ENCODE data around the gene RAB44. TPM values are rescaled to one million over a fixed set of nuclear protein-coding genes. Genes with fewer than 3 reads are reported as not detected.

The RAB44 gene
- total RNA-seq, 2 donors from 2014 or later = 0.08 to 0.30 TPM

DNA sequence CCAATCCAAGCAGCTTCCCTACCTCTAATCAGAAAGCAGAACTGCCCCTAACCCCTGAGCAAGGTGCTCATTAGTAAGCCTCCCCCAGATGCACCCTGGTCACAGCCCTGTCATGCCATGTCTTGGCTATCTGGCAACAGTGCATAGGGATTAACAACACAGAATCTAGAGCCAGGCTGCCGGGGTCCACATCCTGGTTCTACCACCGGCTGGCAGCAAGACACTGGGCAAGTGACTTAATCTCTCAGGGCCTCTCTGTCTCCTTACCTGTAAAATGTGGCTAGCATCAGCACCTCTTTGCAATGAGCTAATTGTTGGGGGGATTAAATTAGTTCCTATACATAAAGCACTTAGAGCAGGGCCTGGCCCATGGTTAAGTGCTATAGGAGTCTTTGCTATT lies 73.5 kb downstream of the RAB44 start:
- intact Hi-C loops (cut with DNase I) = no loop called here
- DNase-seq = no peak
- Histone ChIP-seq H3K27me3 (no peaks in the 10 kb centered on the region), H3K27ac (no peak overlapping the region), H3K9me3 (no peaks in the 10 kb centered on the region), H3K4me3 (no peak overlapping the region), H3K9ac (ENCODE audit: low read depth in 2 of 2, low read length in 2 of 2) (no peak overlapping the region), H3K36me3 (no peaks in the 10 kb centered on the region), H3K4me1 (no peaks in the 10 kb centered on the region)
- TF ChIP-seq, protein P1, sequence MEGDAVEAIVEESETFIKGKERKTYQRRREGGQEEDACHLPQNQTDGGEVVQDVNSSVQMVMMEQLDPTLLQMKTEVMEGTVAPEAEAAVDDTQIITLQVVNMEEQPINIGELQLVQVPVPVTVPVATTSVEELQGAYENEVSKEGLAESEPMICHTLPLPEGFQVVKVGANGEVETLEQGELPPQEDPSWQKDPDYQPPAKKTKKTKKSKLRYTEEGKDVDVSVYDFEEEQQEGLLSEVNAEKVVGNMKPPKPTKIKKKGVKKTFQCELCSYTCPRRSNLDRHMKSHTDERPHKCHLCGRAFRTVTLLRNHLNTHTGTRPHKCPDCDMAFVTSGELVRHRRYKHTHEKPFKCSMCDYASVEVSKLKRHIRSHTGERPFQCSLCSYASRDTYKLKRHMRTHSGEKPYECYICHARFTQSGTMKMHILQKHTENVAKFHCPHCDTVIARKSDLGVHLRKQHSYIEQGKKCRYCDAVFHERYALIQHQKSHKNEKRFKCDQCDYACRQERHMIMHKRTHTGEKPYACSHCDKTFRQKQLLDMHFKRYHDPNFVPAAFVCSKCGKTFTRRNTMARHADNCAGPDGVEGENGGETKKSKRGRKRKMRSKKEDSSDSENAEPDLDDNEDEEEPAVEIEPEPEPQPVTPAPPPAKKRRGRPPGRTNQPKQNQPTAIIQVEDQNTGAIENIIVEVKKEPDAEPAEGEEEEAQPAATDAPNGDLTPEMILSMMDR (IDR thresholded peaks at IDR 0.05) = no peak

DNA sequence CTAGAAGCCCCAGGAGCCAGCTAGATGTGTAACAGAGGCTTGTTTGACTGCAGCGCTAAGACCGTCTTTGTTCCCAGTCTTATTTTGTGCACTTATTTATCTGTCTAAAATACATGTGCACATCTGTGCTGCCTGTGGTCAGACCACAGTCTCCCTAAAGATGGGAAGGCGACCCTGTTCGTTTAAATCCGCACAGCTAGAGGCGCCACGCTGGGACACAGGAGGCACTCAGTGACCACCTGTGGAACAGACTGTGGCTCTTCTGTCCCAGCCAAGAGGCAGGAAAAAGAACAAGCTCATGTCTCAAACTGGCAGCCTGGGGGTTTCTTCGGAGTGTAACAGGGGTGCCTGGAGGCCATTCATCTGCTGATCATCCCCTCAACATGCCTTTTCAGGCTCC lies 74.8 kb downstream of the RAB44 start:
- Histone ChIP-seq H3K36me3 (no peaks in the 10 kb centered on the region), H3K9ac (ENCODE audit: low read depth in 2 of 2, low read length in 2 of 2) (no peak overlapping the region), H3K4me1 (no peaks in the 10 kb centered on the region), H3K4me3 (no peak overlapping the region), H3K27me3 (no peaks in the 10 kb centered on the region), H3K9me3 (no peaks in the 10 kb centered on the region), H3K27ac (no peak overlapping the region)
- DNase-seq = no peak
- intact Hi-C loops (cut with DNase I) = no loop called here
- TF ChIP-seq, protein P1 (IDR thresholded peaks at IDR 0.05) = no peak

DNA sequence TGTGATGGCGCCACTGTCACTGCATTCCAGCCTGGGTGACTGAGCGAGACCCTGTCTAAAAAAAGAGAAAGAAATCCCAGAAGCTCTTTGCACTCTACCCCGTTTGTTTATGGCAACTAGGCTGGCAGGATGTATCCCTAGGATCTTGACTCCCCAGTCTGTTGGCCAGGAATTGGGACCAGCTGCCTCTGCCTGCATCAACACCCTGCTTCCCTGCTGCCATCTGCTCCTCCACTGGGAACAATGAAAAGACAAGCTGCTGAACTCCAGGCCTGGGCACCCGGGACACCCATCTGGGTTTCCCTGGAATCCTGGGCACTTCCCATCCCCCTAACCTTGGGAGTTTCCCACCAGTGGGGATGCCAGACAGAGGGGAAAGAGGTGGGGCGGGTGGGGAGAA lies 76.7 kb downstream of the RAB44 start:
- Histone ChIP-seq H3K27me3 (no peaks in the 10 kb centered on the region), H3K4me3 (no peak overlapping the region), H3K9ac (ENCODE audit: low read depth in 2 of 2, low read length in 2 of 2) (no peak overlapping the region), H3K27ac (no peak overlapping the region), H3K9me3 (no peaks in the 10 kb centered on the region), H3K36me3 (no peaks in the 10 kb centered on the region), H3K4me1 (no peaks in the 10 kb centered on the region)
- intact Hi-C loops (cut with DNase I) = no loop called here
- TF ChIP-seq, protein P1 (IDR thresholded peaks at IDR 0.05) = no peak
- no peak for DNase-seq

DNA sequence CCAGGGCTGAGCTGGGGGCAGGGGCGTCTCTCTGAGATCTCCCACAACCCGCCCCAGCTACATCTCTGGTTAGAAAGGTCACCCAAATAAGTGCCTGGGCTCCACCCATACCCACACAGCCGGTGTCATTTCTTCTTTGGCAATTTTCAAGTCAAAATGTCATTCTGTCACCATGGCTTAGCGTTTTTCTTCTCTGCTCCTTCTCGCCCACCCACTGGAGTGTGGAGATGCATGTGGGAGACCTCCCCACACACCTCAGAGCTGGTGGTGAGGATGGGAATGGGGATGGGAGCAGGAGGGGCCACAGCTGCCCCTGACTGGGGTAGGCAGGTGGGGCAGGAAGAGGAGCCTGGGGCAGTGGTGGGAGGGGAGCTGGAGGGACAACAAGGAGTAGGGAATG lies 78.5 kb downstream of the RAB44 start:
- no peaks in the 10 kb centered on the region for H3K27me3 ChIP-seq
- no peak for DNase-seq
- no peak overlapping the region for H3K27ac ChIP-seq
- TF ChIP-seq, protein P1 (IDR thresholded peaks at IDR 0.05) = no peak
- H3K9ac ChIP-seq (ENCODE audit: low read depth in 2 of 2, low read length in 2 of 2) = no peak overlapping the region
- H3K9me3 ChIP-seq = no peaks in the 10 kb centered on the region
- intact Hi-C loops (cut with DNase I) = no loop called here
- H3K4me1 ChIP-seq = peaks cover 6% of the 10 kb centered on the region
- no peak overlapping the region for H3K4me3 ChIP-seq
- H3K36me3 ChIP-seq = no peaks in the 10 kb centered on the region

DNA sequence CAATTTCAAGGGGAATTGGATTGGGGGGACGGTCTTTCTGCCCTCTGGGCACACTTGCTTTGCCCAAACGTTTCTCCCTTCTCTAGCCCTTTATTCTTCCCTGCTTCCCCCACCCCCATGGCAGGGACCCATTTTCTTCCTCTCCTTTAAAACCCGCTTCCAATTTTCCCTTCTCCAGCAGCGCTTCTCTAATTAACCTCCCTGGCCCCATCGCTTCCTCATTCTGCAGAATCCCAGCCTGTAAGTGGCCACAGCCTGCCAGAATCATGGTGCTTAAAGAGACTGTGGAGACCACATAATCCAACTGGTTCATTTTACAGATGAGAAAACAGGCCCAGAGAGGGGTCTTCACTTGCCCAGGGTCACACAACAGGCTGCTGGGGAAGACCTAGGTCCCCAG lies 80.2 kb downstream of the RAB44 start:
- intact Hi-C loops (cut with DNase I) = no loop called here
- no peaks in the 10 kb centered on the region for H3K27me3 ChIP-seq
- TF ChIP-seq, protein P1 (IDR thresholded peaks at IDR 0.05) = no peak

DNA sequence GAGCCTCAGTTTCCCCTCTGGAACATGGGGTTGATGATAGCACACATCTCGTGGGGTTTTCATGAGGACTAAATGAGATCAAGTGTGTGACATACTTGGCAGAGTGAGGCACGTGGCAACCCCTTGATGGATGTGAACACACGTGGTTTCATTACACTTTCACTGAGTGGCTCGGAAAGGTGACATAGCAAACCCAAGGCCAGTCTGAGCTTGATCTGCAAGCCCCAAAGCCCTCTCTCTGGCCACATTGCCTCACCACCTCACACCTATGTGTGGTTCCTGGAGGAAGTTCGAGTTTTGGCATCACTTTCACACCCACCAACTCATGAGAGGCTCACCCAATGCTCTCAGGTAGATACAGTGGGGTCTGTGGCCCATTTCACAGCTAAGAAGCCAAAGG lies 81.6 kb downstream of the RAB44 start:
- DNase-seq = no peak
- Histone ChIP-seq H3K4me3 (no peak overlapping the region), H3K27ac (no peak overlapping the region), H3K36me3 (no peaks in the 10 kb centered on the region), H3K27me3 (no peaks in the 10 kb centered on the region), H3K9ac (ENCODE audit: low read depth in 2 of 2, low read length in 2 of 2) (no peak overlapping the region), H3K9me3 (no peaks in the 10 kb centered on the region), H3K4me1 (peaks cover 6% of the 10 kb centered on the region)
- TF ChIP-seq, protein P1 (IDR thresholded peaks at IDR 0.05) = no peak
- intact Hi-C loops (cut with DNase I) = no loop called here

More for the DNA sequence above, 80.2 kb downstream of the RAB44 start:
- DNase-seq = no peak
- Histone ChIP-seq H3K9ac (ENCODE audit: low read depth in 2 of 2, low read length in 2 of 2) (no peak overlapping the region), H3K4me3 (no peak overlapping the region), H3K9me3 (no peaks in the 10 kb centered on the region), H3K4me1 (peaks cover 6% of the 10 kb centered on the region), H3K36me3 (no peaks in the 10 kb centered on the region), H3K27ac (no peak overlapping the region)

Measured in colonic mucosa (tissue), 4 donors.